ENCODE results near the gene PIM1.

GRCh38 chr6:37182736-37183590 lies 13.0 kb downstream of the PIM1 start:
- no peak for TF ChIP-seq POLR2A (IDR thresholded peaks at IDR 0.05)
- TF ChIP-seq CTCF (IDR thresholded peaks at IDR 0.05) = no peak
